Measurements from ENCODE around the gene PRDM11.
"Not testable (repeated sequence)": the region's sequence is repeated elsewhere in the genome, so short reads cannot be mapped to it uniquely, and the experiment has no call there.

Gene PRDM11

GRCh38 chr11:45108070-45109064, 38.1 kb upstream of the PRDM11 start:
- Mint-ChIP-seq H3K27ac (no peak overlapping the region), H3K9me3 (no peaks in the 10 kb centered on the region), H3K27me3 (ENCODE audit: low read depth) (peaks cover 10% of the 10 kb centered on the region), H3K4me1 (ENCODE audit: low read depth) (no peaks in the 10 kb centered on the region), H3K4me3 (no peak overlapping the region), H3K36me3 (ENCODE audit: low read depth) (no peaks in the 10 kb centered on the region)
- no peak for DNase-seq (ENCODE audit: low spot score)

- H3K27me3 Mint-ChIP-seq (ENCODE audit: low read depth), result peaks cover 18% of the 10 kb centered on the region
- no peaks in the 10 kb centered on the region for H3K4me1 Mint-ChIP-seq (ENCODE audit: low read depth)
- H3K9me3 Mint-ChIP-seq, result no peaks in the 10 kb centered on the region
- no peak overlapping the region for H3K4me3 Mint-ChIP-seq
- no peaks in the 10 kb centered on the region for H3K36me3 Mint-ChIP-seq (ENCODE audit: low read depth)
- no peak overlapping the region for H3K27ac Mint-ChIP-seq
- no peak for DNase-seq (ENCODE audit: low spot score)
Observed at GRCh38 chr11:45109400-45109799, 37.0 kb upstream of the PRDM11 start.

- H3K36me3 Mint-ChIP-seq (ENCODE audit: low read depth), result no peaks in the 10 kb centered on the region
- peaks cover 22% of the 10 kb centered on the region for H3K27me3 Mint-ChIP-seq (ENCODE audit: low read depth)
- no peaks in the 10 kb centered on the region for H3K4me1 Mint-ChIP-seq (ENCODE audit: low read depth)
- peak; percentile 13 for DNase-seq (ENCODE audit: low spot score)
- H3K27ac Mint-ChIP-seq, result no peak overlapping the region
- H3K9me3 Mint-ChIP-seq, result no peaks in the 10 kb centered on the region
- no peak overlapping the region for H3K4me3 Mint-ChIP-seq
Observed at GRCh38 chr11:45110562-45110961, 35.9 kb upstream of the PRDM11 start.

- no peak overlapping the region for H3K4me3 Mint-ChIP-seq
- no peak for DNase-seq (ENCODE audit: low spot score)
- no peaks in the 10 kb centered on the region for H3K36me3 Mint-ChIP-seq (ENCODE audit: low read depth)
- peaks cover 32% of the 10 kb centered on the region for H3K27me3 Mint-ChIP-seq (ENCODE audit: low read depth)
- H3K27ac Mint-ChIP-seq, result no peak overlapping the region
- no peaks in the 10 kb centered on the region for H3K4me1 Mint-ChIP-seq (ENCODE audit: low read depth)
- H3K9me3 Mint-ChIP-seq, result no peaks in the 10 kb centered on the region
Observed at GRCh38 chr11:45113807-45114206, 32.6 kb upstream of the PRDM11 start.

GRCh38 chr11:45127836-45128235, 18.6 kb upstream of the PRDM11 start:
- H3K4me3 Mint-ChIP-seq; DNase-seq (ENCODE audit: low spot score); H3K36me3 Mint-ChIP-seq (ENCODE audit: low read depth); H3K27ac Mint-ChIP-seq; H3K4me1 Mint-ChIP-seq (ENCODE audit: low read depth); H3K9me3 Mint-ChIP-seq: not testable (repeated sequence)
- peaks cover 28% of the 10 kb centered on the region for H3K27me3 Mint-ChIP-seq (ENCODE audit: low read depth)

- H3K27ac Mint-ChIP-seq, result no peak overlapping the region
- no peaks in the 10 kb centered on the region for H3K4me1 Mint-ChIP-seq (ENCODE audit: low read depth)
- H3K9me3 Mint-ChIP-seq, result no peaks in the 10 kb centered on the region
- H3K36me3 Mint-ChIP-seq (ENCODE audit: low read depth), result no peaks in the 10 kb centered on the region
- no peak for DNase-seq (ENCODE audit: low spot score)
- no peak overlapping the region for H3K4me3 Mint-ChIP-seq
- H3K27me3 Mint-ChIP-seq (ENCODE audit: low read depth), result peaks cover 50% of the 10 kb centered on the region
Observed at GRCh38 chr11:45133878-45134277, 12.6 kb upstream of the PRDM11 start.

- peak; percentile 46 for DNase-seq (ENCODE audit: low spot score)
- Mint-ChIP-seq H3K9me3 (no peaks in the 10 kb centered on the region), H3K4me3 (no peak overlapping the region), H3K27ac (no peak overlapping the region), H3K36me3 (ENCODE audit: low read depth) (no peaks in the 10 kb centered on the region), H3K27me3 (ENCODE audit: low read depth) (peaks cover 53% of the 10 kb centered on the region), H3K4me1 (ENCODE audit: low read depth) (peaks cover 13% of the 10 kb centered on the region)
Observed at GRCh38 chr11:45141171-45141570, 5.3 kb upstream of the PRDM11 start.

GRCh38 chr11:45141631-45142030, 4.8 kb upstream of the PRDM11 start:
- H3K9me3 Mint-ChIP-seq, result no peaks in the 10 kb centered on the region

GRCh38 chr11:45142241-45143055, 4.0 kb upstream of the PRDM11 start:
- Mint-ChIP-seq H3K9me3 (no peaks in the 10 kb centered on the region), H3K4me1 (ENCODE audit: low read depth) (peaks cover 14% of the 10 kb centered on the region), H3K27me3 (ENCODE audit: low read depth) (peaks cover 56% of the 10 kb centered on the region), H3K27ac (no peak overlapping the region), H3K36me3 (ENCODE audit: low read depth) (no peaks in the 10 kb centered on the region), H3K4me3 (no peak overlapping the region)
- peak; percentile 2 for DNase-seq (ENCODE audit: low spot score)

More at GRCh38 chr11:45141631-45142030, 4.8 kb upstream of the PRDM11 start:
- DNase-seq (ENCODE audit: low spot score), result no peak
- no peak overlapping the region for H3K27ac Mint-ChIP-seq
- H3K4me1 Mint-ChIP-seq (ENCODE audit: low read depth), result peaks cover 13% of the 10 kb centered on the region
- H3K27me3 Mint-ChIP-seq (ENCODE audit: low read depth), result peaks cover 56% of the 10 kb centered on the region
- no peak overlapping the region for H3K4me3 Mint-ChIP-seq
- H3K36me3 Mint-ChIP-seq (ENCODE audit: low read depth), result no peaks in the 10 kb centered on the region

GRCh38 chr11:45143494-45143893, 2.9 kb upstream of the PRDM11 start:
- peaks cover 16% of the 10 kb centered on the region for H3K4me1 Mint-ChIP-seq (ENCODE audit: low read depth)
- DNase-seq (ENCODE audit: low spot score), result no peak
- no peak overlapping the region for H3K27ac Mint-ChIP-seq
- no peaks in the 10 kb centered on the region for H3K9me3 Mint-ChIP-seq
- peaks cover 51% of the 10 kb centered on the region for H3K27me3 Mint-ChIP-seq (ENCODE audit: low read depth)
- H3K36me3 Mint-ChIP-seq (ENCODE audit: low read depth), result no peaks in the 10 kb centered on the region
- H3K4me3 Mint-ChIP-seq, result no peak overlapping the region

- Mint-ChIP-seq H3K36me3 (ENCODE audit: low read depth) (no peaks in the 10 kb centered on the region), H3K4me1 (ENCODE audit: low read depth) (peaks cover 16% of the 10 kb centered on the region), H3K9me3 (peaks cover 7% of the 10 kb centered on the region), H3K4me3 (no peak overlapping the region), H3K27me3 (ENCODE audit: low read depth) (peaks cover 52% of the 10 kb centered on the region), H3K27ac (no peak overlapping the region)
- DNase-seq (ENCODE audit: low spot score), result peak; percentile 2
Observed at GRCh38 chr11:45144126-45145082, 2.0 kb upstream of the PRDM11 start.

GRCh38 chr11:45145083-45145378, 1.4 kb upstream of the PRDM11 start:
- no peak overlapping the region for H3K27ac Mint-ChIP-seq
- peak overlapping the region; percentile 82 for H3K4me3 Mint-ChIP-seq

GRCh38 chr11:45145379-45146071, 914 bp upstream of the PRDM11 start:
- peaks cover 10% of the 10 kb centered on the region for H3K9me3 Mint-ChIP-seq
- peak overlapping the region; percentile 82 for H3K4me3 Mint-ChIP-seq
- H3K36me3 Mint-ChIP-seq (ENCODE audit: low read depth), result peaks cover 1% of the 10 kb centered on the region
- peaks cover 16% of the 10 kb centered on the region for H3K4me1 Mint-ChIP-seq (ENCODE audit: low read depth)
- H3K27me3 Mint-ChIP-seq (ENCODE audit: low read depth), result peaks cover 48% of the 10 kb centered on the region
- peak overlapping the region; percentile 73 for H3K27ac Mint-ChIP-seq
- peak; percentile 3 for DNase-seq (ENCODE audit: low spot score)

More at GRCh38 chr11:45145083-45145378, 1.4 kb upstream of the PRDM11 start:
- Mint-ChIP-seq H3K4me1 (ENCODE audit: low read depth) (peaks cover 16% of the 10 kb centered on the region), H3K27me3 (ENCODE audit: low read depth) (peaks cover 48% of the 10 kb centered on the region), H3K36me3 (ENCODE audit: low read depth) (no peaks in the 10 kb centered on the region), H3K9me3 (peaks cover 10% of the 10 kb centered on the region)
- no peak for DNase-seq (ENCODE audit: low spot score)
